HepG2 (cell line): ENCODE results near the gene ROMO1. TPM values are rescaled to one million over a fixed set of nuclear protein-coding genes. Genes with fewer than 3 reads are reported as not detected.
A peak's percentile ranks its signal among the peaks of the same experiment; 100 is the strongest.

Experiments used
- ARNTL ChIP-seq: sonication (generic); formaldehyde crosslinking; IDR thresholded peaks from 2 replicates; pipeline ENCODE4 v1.4.0; 2020; ENCODE audit warnings: mild to moderate bottlenecking, missing genetic modification reagents
- ELF1 ChIP-seq: sonication (generic); formaldehyde crosslinking; IDR thresholded peaks from 2 replicates; pipeline ENCODE4 v1.4.0; 2020; ENCODE audit warnings: missing genetic modification reagents
- ELK4 ChIP-seq: sonication (generic); formaldehyde crosslinking; IDR thresholded peaks from 2 replicates; pipeline ENCODE4 v1.9.0; 2021; ENCODE audit warnings: missing genetic modification reagents, borderline replicate concordance
- ETS1 ChIP-seq: sonication (generic); formaldehyde crosslinking; IDR thresholded peaks from 2 replicates; pipeline ENCODE4 v1.4.0; 2020; ENCODE audit warnings: missing genetic modification reagents
- GATAD1 ChIP-seq: IDR thresholded peaks from 2 replicates; pipeline ENCODE4 v1.6.1; 2016; ENCODE audit warnings: missing genetic modification reagents, missing compliant biosample characterization
- HOXA3 ChIP-seq: sonication (generic); formaldehyde crosslinking; IDR thresholded peaks from 2 replicates; pipeline ENCODE4 v1.5.0; 2020; ENCODE audit warnings: missing genetic modification reagents
- MEF2D ChIP-seq: sonication (generic); formaldehyde crosslinking; IDR thresholded peaks from 2 replicates; pipeline ENCODE4 v1.5.1; 2020; ENCODE audit warnings: mild to moderate bottlenecking, missing genetic modification reagents
- NBN ChIP-seq: fragments of 450-650 bp; conservative IDR thresholded peaks from 2 replicates; pipeline ENCODE4 v1.6.1; 2017
- REPIN1 ChIP-seq: sonication (generic); formaldehyde crosslinking; IDR thresholded peaks from 2 replicates; pipeline ENCODE4 v1.8.0; 2022; ENCODE audit warnings: missing genetic modification reagents, low read depth, mild to moderate bottlenecking, borderline replicate concordance
- RXRB ChIP-seq: IDR thresholded peaks from 2 replicates; pipeline ENCODE4 v1.6.1; 2016; ENCODE audit warnings: borderline replicate concordance, missing genetic modification reagents, missing compliant biosample characterization
- SALL2 ChIP-seq: sonication (generic); formaldehyde crosslinking; IDR thresholded peaks from 2 replicates; pipeline ENCODE4 v1.8.1; 2023; ENCODE audit warnings: mild to moderate bottlenecking, missing genetic modification reagents, inconsistent platforms
- SOX13 ChIP-seq, 3 experiments: fragments of 450-650 bp in 1 of 3; sonication (generic) in 1 of 3; formaldehyde crosslinking in 1 of 3; IDR thresholded peaks in 2 of 3; conservative IDR thresholded peaks in 1 of 3; 2 replicates each; pipeline versions ENCODE4 v1.5.0 to v1.6.1; 2016 to 2020; ENCODE audit warnings: antibody characterized with exemption in 1 of 3, mild to moderate bottlenecking in 1 of 3, missing compliant biosample characterization in 1 of 3, missing genetic modification reagents in 1 of 3, moderate library complexity in 1 of 3
- SUZ12 ChIP-seq: fragments of 150-350 bp; IDR thresholded peaks from 2 replicates; pipeline ENCODE4 v1.6.1; 2014; ENCODE audit warnings: low read depth, low read length
- TRIM24 ChIP-seq: sonication (generic); formaldehyde crosslinking; IDR thresholded peaks from 2 replicates; pipeline ENCODE4 v1.8.0; 2022; ENCODE audit warnings: mild to moderate bottlenecking, missing genetic modification reagents
- ZBTB4 ChIP-seq: sonication (generic); formaldehyde crosslinking; IDR thresholded peaks from 2 replicates; pipeline ENCODE4 v1.4.0; 2020; ENCODE audit warnings: missing genetic modification reagents, mild to moderate bottlenecking, borderline replicate concordance
- ZNF230 ChIP-seq: sonication (generic); formaldehyde crosslinking; IDR thresholded peaks from 2 replicates; pipeline ENCODE4 v1.4.0; 2020; ENCODE audit warnings: mild to moderate bottlenecking, missing genetic modification reagents
- ZNF24 ChIP-seq: fragments of 450-650 bp; IDR thresholded peaks from 2 replicates; pipeline ENCODE4 v1.6.1; 2017; ENCODE audit warnings: antibody characterized with exemption, mild to moderate bottlenecking
- ZNF414 ChIP-seq: sonication (generic); formaldehyde crosslinking; IDR thresholded peaks from 2 replicates; pipeline ENCODE4 v1.5.0; 2020; ENCODE audit warnings: missing genetic modification reagents
- ZNF570 ChIP-seq: sonication (generic); formaldehyde crosslinking; IDR thresholded peaks from 2 replicates; pipeline ENCODE4 v1.4.0; 2020; ENCODE audit warnings: mild to moderate bottlenecking, missing genetic modification reagents, borderline replicate concordance
- ZNF616 ChIP-seq: sonication (generic); formaldehyde crosslinking; IDR thresholded peaks from 2 replicates; pipeline ENCODE4 v1.5.0; 2020; ENCODE audit warnings: low read depth, mild to moderate bottlenecking, missing genetic modification reagents
- ZNF709 ChIP-seq: sonication (generic); formaldehyde crosslinking; IDR thresholded peaks from 2 replicates; pipeline ENCODE4 v1.5.0; 2020; ENCODE audit warnings: mild to moderate bottlenecking, missing genetic modification reagents
- ZNF782 ChIP-seq: sonication (generic); formaldehyde crosslinking; IDR thresholded peaks from 2 replicates; pipeline ENCODE4 v1.4.0; 2020; ENCODE audit warnings: missing genetic modification reagents, mild to moderate bottlenecking, borderline replicate concordance
- polyA plus RNA-seq, 8 experiments: library from polyadenylated mRNA; depleted of rRNA in 3 of 8; stranded (reverse) in 7 of 8; unstranded in 1 of 8; fragments of >200 nt; fragmentation: Illumina TruSeq in 4 of 8; extraction: Trizol in 4 of 8; gene quantifications; 2 replicates each; pipeline versions ENCODE4 v1.2.1 to v1.2.3, GENCODE V29; 2011 to 2016; ENCODE audit warnings: low read depth in 4 of 8, missing spikeins in 1 of 8, mixed read lengths in 1 of 8; ENCODE audit not compliant: insufficient read depth in 1 of 8
- total RNA-seq, 5 experiments: library from RNA; depleted of rRNA; stranded (reverse); fragments of >200 nt; fragmentation: Illumina TruSeq; extraction: Trizol; gene quantifications; 2 replicates each; pipeline ENCODE4 v1.2.3, GENCODE V29; 2016; ENCODE audit warnings: low read depth in 1 of 5

Gene ROMO1
- total and polyA plus RNA-seq, 2 of the 13 experiments (the other 11 are each of a cell fraction or from before 2014, with no cell fraction given): 636 to 755 TPM

- TF ChIP-seq ZBTB4 (peak; percentile 98), ZNF570 (peak; percentile 89; the same call in 1 of the 2 replicates), TRIM24 (CRISPR knock-in tag) (no peak), SUZ12 (no peak), ZNF709 (CRISPR knock-in tag) (peak; percentile 71; the same call in 1 of the 2 replicates), ARNTL (CRISPR knock-in tag) (peak; percentile 88), ZNF782 (CRISPR knock-in tag) (peak; percentile 91), ZNF616 (CRISPR knock-in tag) (peak; percentile 93), MEF2D (peak; percentile 96), ZNF230 (CRISPR knock-in tag) (peak; percentile 91), GATAD1 (CRISPR knock-in tag) (peak; percentile 83), NBN (0 out of 2 replicates have a peak, but pooled peaks have one; percentile 51), HOXA3 (peak; percentile 99), ETS1 (CRISPR knock-in tag) (peak; percentile 55; the same call in 1 of the 2 replicates), ZNF414 (CRISPR knock-in tag) (peak; percentile 93; the same call in 1 of the 2 replicates), REPIN1 (CRISPR knock-in tag) (peak; percentile 81), SALL2 (CRISPR knock-in tag) (peak; percentile 97), RXRB (CRISPR knock-in tag) (peak; percentile 73), SOX13 (IDR thresholded peaks at IDR 0.05) (peak; percentile 41; the same call in 1 of the 2 replicates), SOX13 (CRISPR knock-in tag; conservative IDR thresholded peaks at IDR 0.05 in 1 of 2, IDR thresholded peaks at IDR 0.05 in 1 of 2) (peak in 1 of 2 experiments; percentile 66; a peak in 1 of 4 replicates), ELF1 (CRISPR knock-in tag) (peak; percentile 100), ELK4 (CRISPR knock-in tag) (no peak), ZNF24 (0 out of 2 replicates have a peak, but pooled peaks have one; percentile 6)
Measured at GRCh38 chr20:35664466-35665206, 34.6 kb upstream of the ROMO1 start, which contains the start of the genes CPNE1 and RBM12 (continued).
